Measurements from ENCODE around the gene UVRAG. TPM values are rescaled to one million over a fixed set of nuclear protein-coding genes. Genes with fewer than 3 reads are reported as not detected.

UVRAG gene
- total and polyA plus RNA-seq, 2 of the 4 experiments (the other 2 are of a cell fraction): 5.6 to 10.9 TPM

GRCh38 chr11:75800728-75801361 is 14.2 kb upstream of the UVRAG start:
- Histone ChIP-seq H3K4ac (ENCODE audit: low read depth, low read length) (no peak overlapping the region), H3K23ac (ENCODE audit: low read depth, low read length) (no peak overlapping the region), H3K4me2 (ENCODE audit: low read depth, low read length) (no peak overlapping the region), H2BK120ac (ENCODE audit: low read depth, low read length) (no peak overlapping the region), H2BK20ac (ENCODE audit: low read depth, low read length) (no peak overlapping the region), H4K20me1 (ENCODE audit: insufficient read depth, low read length) (0 out of 2 replicates have a peak, but pooled peaks cover 5% of the 10 kb centered on the region), H3K27me3 (ENCODE audit: control insufficient read depth, insufficient read depth, low read length) (no peaks in the 10 kb centered on the region), H4K91ac (ENCODE audit: insufficient read depth, low read depth, low read length) (no peak overlapping the region), H2AFZ (replicated peaks; ENCODE audit: low read length, poor library complexity) (peak overlapping the region; percentile 46), H3K14ac (replicated peaks; ENCODE audit: low read depth, low read length) (no peak overlapping the region), H2AK5ac (ENCODE audit: low read depth, low read length) (no peak overlapping the region), H4K5ac (ENCODE audit: low read depth, low read length) (no peak overlapping the region), H3K18ac (ENCODE audit: low read depth, low read length) (no peak overlapping the region), H3K9ac (ENCODE audit: low read depth, low read length) (no peak overlapping the region), H3K4me3 (ENCODE audit: insufficient read depth, low read depth, low read length) (no peak overlapping the region), H2BK5ac (ENCODE audit: low read depth, low read length, poor library complexity, severe bottlenecking) (no peak overlapping the region), H3K4me1 (ENCODE audit: control insufficient read depth, insufficient read depth, low read length) (peaks cover 2% of the 10 kb centered on the region), H4K8ac (ENCODE audit: low read depth in 2 of 2, low read length in 2 of 2) (no peak overlapping the region), H3K9me1 (ENCODE audit: insufficient read depth, low read length) (0 out of 2 replicates have a peak, but pooled peaks cover 3% of the 10 kb centered on the region), H3K36me3 (ENCODE audit: control insufficient read depth, insufficient read depth, low read length) (no peaks in the 10 kb centered on the region), H3K79me1 (ENCODE audit: low read depth in 1 of 2, low read length in 2 of 2) (no peaks in the 10 kb centered on the region), H3K9me3 (ENCODE audit: control insufficient read depth, insufficient read depth, low read length) (no peaks in the 10 kb centered on the region), H3K27ac (ENCODE audit: insufficient read depth, low read length) (no peak overlapping the region), H2BK15ac (ENCODE audit: low read depth, low read length) (no peak overlapping the region), H3K56ac (ENCODE audit: extremely low read depth, insufficient read depth, low read length) (no peak overlapping the region), H2AK9ac (replicated peaks; ENCODE audit: low read depth, low read length, poor library complexity) (peak overlapping the region; percentile 73)
- CTCF ChIA-PET: no interaction called here
- in situ Hi-C loops (cut with MboI; ENCODE audit: low sequenced_read_pairs) (loop anchor here (10.0 kb wide), 1 partner anchor 514 kb away; no protein-coding TSS in a partner anchor), dilution Hi-C loops (cut with HindIII; ENCODE audit: low sequenced_read_pairs, unreplicated experiment) (no loop called here), intact Hi-C loops (cut with micrococcal nuclease) (loop anchor here (5.0 kb wide), 1 partner anchor 351 kb away; no protein-coding TSS in a partner anchor)
- no TSS peak for BruUV-seq (replicated peaks)
- no peak for TF ChIP-seq MXI1 (IDR thresholded peaks at IDR 0.05; ENCODE audit: borderline replicate concordance, low read depth, low read length)
- TF ChIP-seq, protein P1, sequence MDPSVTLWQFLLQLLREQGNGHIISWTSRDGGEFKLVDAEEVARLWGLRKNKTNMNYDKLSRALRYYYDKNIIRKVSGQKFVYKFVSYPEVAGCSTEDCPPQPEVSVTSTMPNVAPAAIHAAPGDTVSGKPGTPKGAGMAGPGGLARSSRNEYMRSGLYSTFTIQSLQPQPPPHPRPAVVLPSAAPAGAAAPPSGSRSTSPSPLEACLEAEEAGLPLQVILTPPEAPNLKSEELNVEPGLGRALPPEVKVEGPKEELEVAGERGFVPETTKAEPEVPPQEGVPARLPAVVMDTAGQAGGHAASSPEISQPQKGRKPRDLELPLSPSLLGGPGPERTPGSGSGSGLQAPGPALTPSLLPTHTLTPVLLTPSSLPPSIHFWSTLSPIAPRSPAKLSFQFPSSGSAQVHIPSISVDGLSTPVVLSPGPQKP (IDR thresholded peaks at IDR 0.05; ENCODE audit: borderline replicate concordance, low read depth, low read length): no peak
- TF ChIP-seq FOS (IDR thresholded peaks at IDR 0.05; ENCODE audit: low read depth, low read length): no peak
- TF ChIP-seq CHD1 (IDR thresholded peaks at IDR 0.05; ENCODE audit: low read depth, low read length): no peak
- no peak for TF ChIP-seq CTCF (conservative IDR thresholded peaks at IDR 0.05; ENCODE audit: low read depth, low read length)
- no peak for TF ChIP-seq BHLHE40 (IDR thresholded peaks at IDR 0.05; ENCODE audit: low read depth, low read length)
- TF ChIP-seq MAZ (IDR thresholded peaks at IDR 0.05; ENCODE audit: borderline replicate concordance, low read depth, low read length): no peak
- TF ChIP-seq USF2 (IDR thresholded peaks at IDR 0.05; ENCODE audit: low read depth, low read length): no peak
- TF ChIP-seq NFE2L2 (IDR thresholded peaks at IDR 0.05; ENCODE audit: low read depth, low read length): no peak
- TF ChIP-seq MAFK (IDR thresholded peaks at IDR 0.05; ENCODE audit: low read depth, low read length): no peak
- TF ChIP-seq RCOR1 (IDR thresholded peaks at IDR 0.05; ENCODE audit: insufficient replicate concordance, low read length): no peak
- TF ChIP-seq POLR2A (IDR thresholded peaks at IDR 0.05; ENCODE audit: low read depth, low read length): no peak
- no peak for TF ChIP-seq RFX5 (IDR thresholded peaks at IDR 0.05; ENCODE audit: low read depth, low read length)
- TF ChIP-seq RAD21 (IDR thresholded peaks at IDR 0.05; ENCODE audit: low read length): no peak
- TF ChIP-seq CEBPB (IDR thresholded peaks at IDR 0.05; ENCODE audit: low read depth, low read length): no peak
- TF ChIP-seq SMC3 (IDR thresholded peaks at IDR 0.05; ENCODE audit: low read depth, low read length): no peak
- no CpG with 5 or more reads among the region's 6 CpGs for WGBS, 2 experiments (ENCODE audit: extremely low coverage in 2 of 2, insufficient read length in 1 of 2)
- ATAC-seq (ENCODE audit: low read depth) (no peak), DNase-seq (no peak)
- POLR2A ChIA-PET (ENCODE audit: unreplicated experiment): no interaction called here

All from IMR-90 (cell line).